Duodenal mucosa (tissue), 2 donors: Measurements from ENCODE around the gene RAX.

Source experiments
- H3K27ac ChIP-seq: one replicate; pipeline ENCODE4 v1.7.0; 2013; ENCODE audit warnings: low read depth, low read length
- H3K27me3 ChIP-seq, 2 donors: one replicate each; pipeline ENCODE4 v1.7.0; 2013; ENCODE audit warnings: low read length in 2 of 2, control low read depth in 1 of 2; ENCODE audit not compliant: insufficient read depth in 2 of 2, control insufficient read depth in 1 of 2
- H3K36me3 ChIP-seq, 2 donors: one replicate each; pipeline ENCODE4 v1.7.0; 2013; ENCODE audit warnings: low read length in 2 of 2, control low read depth in 1 of 2; ENCODE audit not compliant: insufficient read depth in 2 of 2, control insufficient read depth in 1 of 2
- H3K4me1 ChIP-seq, 2 donors: one replicate each; pipeline ENCODE4 v1.7.0; 2013; ENCODE audit warnings: low read length in 2 of 2, control low read depth in 1 of 2; ENCODE audit not compliant: insufficient read depth in 2 of 2, control insufficient read depth in 1 of 2
- H3K4me3 ChIP-seq, 2 donors: one replicate each; pipeline ENCODE4 v1.7.0; 2013; ENCODE audit warnings: low read length in 2 of 2, low read depth in 1 of 2
- H3K9ac ChIP-seq, 2 donors: one replicate each; pipeline ENCODE4 v1.7.0; 2013; ENCODE audit warnings: low read length in 2 of 2, low read depth in 1 of 2
- H3K9me3 ChIP-seq, 2 donors: one replicate each; pipeline ENCODE4 v1.7.0; 2013; ENCODE audit warnings: low read length in 2 of 2, control low read depth in 1 of 2; ENCODE audit not compliant: control insufficient read depth in 1 of 2

The RAX gene

DNA sequence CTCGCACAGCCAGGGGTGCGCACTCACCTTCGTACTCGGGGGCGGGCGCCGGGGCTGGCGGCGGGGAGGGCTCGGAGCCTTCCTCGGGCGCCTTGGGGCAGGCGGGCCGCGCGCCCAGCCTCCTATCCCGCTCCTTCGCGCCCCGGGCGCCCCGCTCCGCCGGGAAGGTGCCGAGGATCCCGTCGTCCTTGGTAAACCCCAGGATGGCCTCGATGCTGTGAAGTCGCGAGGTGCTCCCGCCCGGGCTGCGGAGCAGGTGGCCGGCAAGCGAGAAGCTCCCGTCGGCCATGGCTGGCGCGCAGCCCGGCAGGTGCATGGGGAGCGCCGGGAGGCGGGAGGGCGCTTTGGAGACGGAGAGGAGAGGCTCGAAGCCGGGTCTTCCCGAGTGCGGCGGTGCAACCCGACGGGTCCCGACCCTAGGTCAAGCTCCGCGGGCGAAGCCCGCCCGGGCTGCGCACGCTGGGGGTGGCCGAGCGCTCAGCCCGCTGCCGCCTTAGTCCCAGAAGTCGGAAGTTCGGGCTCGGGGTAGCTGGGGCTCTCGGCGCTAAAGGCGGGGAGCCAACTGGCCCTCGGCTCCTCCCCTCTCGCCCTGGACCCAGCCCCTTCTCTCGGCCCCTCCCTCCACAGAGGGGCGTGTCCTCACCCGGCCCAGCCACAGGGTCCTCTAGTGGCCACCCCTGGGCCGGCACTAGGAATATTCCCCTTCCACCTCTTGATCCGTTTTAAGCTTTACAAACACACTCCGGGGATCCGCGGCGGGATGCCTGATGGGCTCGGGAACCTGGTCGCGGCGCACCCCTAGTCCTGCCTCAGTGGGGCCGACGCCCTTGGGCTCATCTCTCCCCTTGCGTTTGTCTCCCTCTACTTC lies at the start of gene RAX:
Gene RAX (minus strand): TSS at position 564 of the 868 bp plus-strand sequence. CDS start 248 bp downstream, at position 316.
- Histone ChIP-seq H3K4me1 (peaks cover 3 to 7% of the 10 kb centered on the region in 2 donors), H3K36me3 (no peaks in the 10 kb centered on the region), H3K27ac (no peak within 1 kb of the TSS), H3K9ac (no peak within 1 kb of the TSS), H3K27me3 (peaks cover 81 to 85% of the 10 kb centered on the region in 2 donors), H3K4me3 (peak within 1 kb of the TSS; percentile 9 to 40), H3K9me3 (no peaks in the 10 kb centered on the region)

DNA sequence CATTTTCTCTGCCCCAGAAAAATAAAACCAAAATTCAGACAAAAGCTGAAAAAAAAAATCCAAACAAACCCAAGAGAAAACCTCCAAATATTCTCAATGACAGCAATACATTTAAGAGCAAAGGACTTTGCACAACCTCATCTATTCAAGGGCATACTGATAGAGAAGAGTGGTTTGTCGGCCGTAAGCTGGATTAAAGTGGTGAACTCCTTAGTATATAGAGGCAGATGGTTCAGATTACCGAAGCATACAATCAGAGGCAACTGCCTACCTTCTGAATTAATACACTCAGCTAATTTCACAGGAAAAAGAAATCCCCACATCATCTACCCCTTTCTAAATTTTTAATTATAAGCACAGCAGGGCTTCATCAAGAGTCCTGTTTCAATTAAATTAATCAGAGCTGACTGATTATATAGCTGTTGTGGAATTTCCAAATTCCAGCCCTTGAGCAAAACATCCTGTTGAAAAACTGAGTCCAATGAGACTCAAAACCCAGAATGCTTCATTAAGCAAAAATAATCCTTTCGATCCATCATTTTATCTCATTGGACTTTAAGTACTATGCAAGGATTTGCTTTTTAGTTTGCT lies 45.3 kb upstream of the RAX start, which contains the start of gene CPLX4:
Gene CPLX4 (minus strand): TSS at position 190 of the 591 bp plus-strand sequence. CDS start 187 bp downstream, at position 3.
- Histone ChIP-seq H3K9me3 (no peaks in the 10 kb centered on the region), H3K27me3 (peaks cover 0 to 10% of the 10 kb centered on the region in 2 donors), H3K9ac (no peak within 1 kb of the TSS), H3K4me1 (no peaks in the 10 kb centered on the region), H3K4me3 (no peak within 1 kb of the TSS), H3K27ac (no peak within 1 kb of the TSS), H3K36me3 (no peaks in the 10 kb centered on the region)

DNA sequence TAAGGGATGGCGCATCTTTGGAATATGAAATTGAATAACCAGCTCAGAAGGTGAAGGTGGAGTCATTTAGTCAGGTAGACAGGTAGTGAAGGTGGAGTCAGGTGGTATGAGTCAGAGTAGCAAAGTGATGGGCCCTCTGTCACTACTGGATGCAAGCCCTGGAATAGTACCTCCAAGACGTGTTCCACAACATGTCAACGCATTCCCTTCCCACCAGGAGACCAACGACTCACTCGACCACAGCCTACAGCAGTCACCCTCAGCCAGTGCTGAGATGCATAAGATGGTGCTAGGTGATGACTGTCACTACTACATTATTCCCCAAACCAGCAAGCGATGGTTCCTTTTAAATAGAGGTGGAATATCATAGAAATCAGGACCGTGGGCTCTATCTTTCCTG lies 38.4 kb upstream of the RAX start:
- no peak overlapping the region for H3K27ac ChIP-seq
- no peak overlapping the region for H3K4me3 ChIP-seq
- peaks cover 9 to 23% of the 10 kb centered on the region in 2 donors for H3K27me3 ChIP-seq
- H3K9ac ChIP-seq = no peak overlapping the region
- H3K9me3 ChIP-seq = no peaks in the 10 kb centered on the region
- no peaks in the 10 kb centered on the region for H3K36me3 ChIP-seq
- peaks cover 6% of the 10 kb centered on the region in 2 donors for H3K4me1 ChIP-seq

DNA sequence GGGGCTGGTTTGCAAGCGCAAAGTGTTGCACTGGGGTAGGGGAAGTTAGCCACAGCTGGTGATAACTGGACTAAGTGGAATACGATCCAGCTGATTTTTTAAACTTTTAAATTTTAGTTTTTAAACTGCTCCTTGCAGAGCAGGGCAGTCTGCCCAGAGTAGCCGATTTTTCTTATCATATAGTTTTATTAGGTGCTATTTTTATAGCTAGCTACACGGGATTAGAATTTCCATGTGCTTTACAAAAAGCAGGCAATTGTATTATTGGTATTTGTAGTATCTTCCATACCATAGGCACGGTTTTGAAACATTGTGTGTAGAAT lies 35.6 kb upstream of the RAX start:
- no peaks in the 10 kb centered on the region for H3K36me3 ChIP-seq
- H3K27ac ChIP-seq = no peak overlapping the region
- H3K27me3 ChIP-seq = peaks cover 9 to 28% of the 10 kb centered on the region in 2 donors
- H3K9ac ChIP-seq = no peak overlapping the region
- peaks cover 6% of the 10 kb centered on the region in 2 donors for H3K4me1 ChIP-seq
- no peaks in the 10 kb centered on the region for H3K9me3 ChIP-seq
- peak overlapping the region; percentile 26 to 61 for H3K4me3 ChIP-seq

DNA sequence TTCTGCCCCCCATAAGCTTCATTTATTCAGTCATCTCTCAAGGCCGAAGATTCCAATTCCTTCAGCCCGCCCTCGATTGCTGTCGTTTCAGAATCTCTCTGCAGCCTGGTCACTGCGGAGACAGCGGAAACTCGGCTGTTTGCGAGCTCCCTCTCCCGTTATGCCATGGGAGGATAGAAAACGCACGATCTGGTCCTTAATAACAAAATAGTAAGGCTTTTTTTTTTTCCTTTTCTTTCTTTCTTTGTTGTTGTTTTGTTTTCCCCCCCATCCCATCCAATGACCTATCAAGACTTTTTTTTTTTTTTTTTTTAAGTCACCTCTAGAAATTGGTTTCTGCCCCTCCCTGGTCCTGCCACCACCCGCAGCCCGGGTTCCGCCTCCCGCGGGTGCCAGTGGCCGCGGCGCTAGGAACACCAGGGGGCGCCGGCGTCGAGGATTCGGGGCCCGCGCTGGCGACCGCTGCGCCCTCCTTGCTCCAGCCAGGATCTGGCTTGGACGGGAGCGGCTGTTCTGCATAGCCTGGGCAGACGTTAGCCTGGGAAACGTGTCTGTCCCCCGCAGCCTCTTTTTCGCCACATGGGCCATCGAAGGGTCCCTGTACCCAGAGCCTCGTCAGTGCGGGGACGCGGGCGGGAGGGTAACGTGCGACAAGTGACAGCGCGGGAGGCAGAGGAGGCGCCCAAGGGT lies 35.1 kb upstream of the RAX start:
- no peaks in the 10 kb centered on the region for H3K9me3 ChIP-seq
- H3K27me3 ChIP-seq = peaks cover 9 to 33% of the 10 kb centered on the region in 2 donors
- peak overlapping the region; percentile 26 to 61 for H3K4me3 ChIP-seq
- H3K36me3 ChIP-seq = no peaks in the 10 kb centered on the region
- H3K9ac ChIP-seq = no peak overlapping the region
- H3K4me1 ChIP-seq = peaks cover 6% of the 10 kb centered on the region in 2 donors
- no peak overlapping the region for H3K27ac ChIP-seq

DNA sequence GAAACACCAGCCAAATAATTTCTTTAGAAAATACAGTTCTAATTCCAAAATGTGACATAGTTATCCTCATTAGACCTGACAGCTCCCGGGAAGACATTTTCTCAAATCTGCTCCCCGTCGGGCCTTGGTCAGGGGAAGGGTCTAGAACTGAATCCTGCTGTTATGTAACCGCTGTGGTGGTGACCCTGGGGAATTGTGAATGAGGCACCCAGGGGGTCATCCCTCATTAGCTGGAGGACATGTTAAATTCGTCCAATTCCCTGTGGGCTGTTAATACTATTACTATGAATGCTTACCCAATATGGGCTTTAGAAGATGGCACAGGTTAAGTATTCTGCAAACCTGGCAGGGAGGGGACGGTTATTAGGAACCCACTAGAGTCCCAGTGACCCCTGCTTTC lies 33.4 kb upstream of the RAX start:
- H3K9ac ChIP-seq = no peak overlapping the region
- no peak overlapping the region for H3K27ac ChIP-seq
- peaks cover 8 to 29% of the 10 kb centered on the region in 2 donors for H3K27me3 ChIP-seq
- no peaks in the 10 kb centered on the region for H3K9me3 ChIP-seq
- no peaks in the 10 kb centered on the region for H3K36me3 ChIP-seq
- peaks cover 6% of the 10 kb centered on the region in 2 donors for H3K4me1 ChIP-seq
- H3K4me3 ChIP-seq = no peak overlapping the region

DNA sequence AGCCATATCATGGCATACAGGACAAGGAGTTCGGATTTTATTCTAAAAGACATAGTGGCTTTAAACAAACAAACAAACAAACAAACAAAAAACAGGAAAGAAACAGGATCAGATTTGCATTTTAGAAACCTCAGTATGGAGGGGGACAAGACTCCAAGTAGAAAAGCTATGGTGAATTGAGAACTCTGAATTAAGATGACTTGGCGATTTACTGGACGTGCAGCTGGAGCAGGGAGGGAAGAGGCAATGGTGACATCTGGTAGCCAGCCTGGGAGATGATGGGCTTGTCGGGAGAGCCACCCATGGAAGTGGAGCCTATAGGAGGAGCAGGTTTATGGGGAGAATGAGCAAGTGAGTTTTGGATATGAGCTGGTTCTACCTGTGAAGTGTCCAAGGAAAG lies 32.0 kb upstream of the RAX start:
- no peak overlapping the region for H3K4me3 ChIP-seq
- peaks cover 6% of the 10 kb centered on the region in 2 donors for H3K4me1 ChIP-seq
- no peak overlapping the region for H3K9ac ChIP-seq
- H3K27me3 ChIP-seq = peaks cover 6 to 26% of the 10 kb centered on the region in 2 donors
- no peaks in the 10 kb centered on the region for H3K36me3 ChIP-seq
- no peaks in the 10 kb centered on the region for H3K9me3 ChIP-seq
- no peak overlapping the region for H3K27ac ChIP-seq

DNA sequence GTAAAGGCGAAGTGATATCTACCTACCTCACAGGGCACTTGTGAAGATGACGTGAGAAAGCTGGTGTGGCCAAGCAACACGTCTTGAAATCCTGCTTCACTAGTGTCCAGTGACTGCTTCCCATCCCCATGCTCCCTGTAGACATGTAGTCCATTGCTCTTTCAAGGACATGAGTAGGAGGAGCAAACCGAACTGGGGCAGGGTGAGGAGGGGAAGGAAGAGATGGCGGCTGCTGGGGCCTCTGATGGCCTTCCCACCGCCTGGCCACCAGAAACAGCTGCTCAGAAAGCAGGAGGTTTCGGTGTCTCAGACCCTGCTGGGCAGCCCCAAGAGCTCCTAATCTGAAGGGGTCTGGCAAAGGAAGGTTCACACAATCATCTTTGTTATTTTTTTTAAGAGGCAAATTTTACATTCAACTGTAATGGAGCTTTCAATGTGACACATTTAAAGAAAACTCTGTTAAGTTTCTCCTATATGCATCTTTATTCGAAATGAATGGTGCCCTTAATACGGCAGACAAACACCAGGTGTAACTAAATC lies 30.5 kb upstream of the RAX start:
- H3K27me3 ChIP-seq = peaks cover 10 to 19% of the 10 kb centered on the region in 2 donors
- H3K27ac ChIP-seq = no peak overlapping the region
- no peaks in the 10 kb centered on the region for H3K36me3 ChIP-seq
- H3K9ac ChIP-seq = no peak overlapping the region
- no peak overlapping the region for H3K4me3 ChIP-seq
- peaks cover 1 to 2% of the 10 kb centered on the region in 2 donors for H3K4me1 ChIP-seq
- no peaks in the 10 kb centered on the region for H3K9me3 ChIP-seq

DNA sequence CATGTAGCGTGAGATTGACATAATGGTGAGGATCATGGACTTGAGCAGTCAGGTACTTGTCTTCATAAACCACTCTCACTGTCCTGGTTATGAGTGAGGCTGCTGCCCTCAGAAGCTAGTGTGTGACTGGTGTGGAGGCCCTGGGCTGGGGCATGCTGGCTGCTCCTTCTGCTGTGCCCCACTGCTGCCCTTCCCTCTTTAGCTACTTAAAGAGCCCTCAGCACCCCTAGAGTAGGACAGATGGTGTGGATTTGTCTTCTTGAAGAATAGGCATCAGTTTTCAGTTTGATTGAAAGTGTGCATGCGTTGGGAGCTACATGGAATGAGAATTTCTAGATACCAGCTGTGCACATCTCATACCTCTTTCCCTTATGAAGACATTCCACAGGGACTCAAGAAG lies 29.8 kb upstream of the RAX start:
- Histone ChIP-seq H3K9me3 (no peaks in the 10 kb centered on the region), H3K9ac (no peak overlapping the region), H3K27me3 (peaks cover 10 to 19% of the 10 kb centered on the region in 2 donors), H3K27ac (no peak overlapping the region), H3K4me1 (no peaks in the 10 kb centered on the region), H3K4me3 (no peak overlapping the region), H3K36me3 (no peaks in the 10 kb centered on the region)

DNA sequence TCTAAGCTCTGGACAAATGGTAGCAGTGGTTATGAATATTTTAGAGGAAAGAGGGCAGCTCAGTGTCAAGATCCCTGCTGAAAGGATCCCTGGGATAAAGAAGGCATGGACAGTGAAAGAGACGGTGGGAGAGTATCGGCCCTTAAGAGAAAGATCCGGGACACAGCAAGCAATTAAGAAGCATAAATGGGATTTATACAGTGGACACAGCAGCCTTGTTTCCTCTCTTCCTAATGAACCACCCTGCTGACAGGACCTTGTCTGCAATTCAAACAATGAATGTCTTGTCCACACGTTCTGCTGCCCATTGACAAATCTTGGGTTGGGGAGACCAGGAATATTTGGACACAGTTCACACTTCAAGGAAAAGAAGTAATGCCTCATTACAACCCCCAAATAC lies 28.7 kb upstream of the RAX start:
- Histone ChIP-seq H3K27ac (no peak overlapping the region), H3K4me3 (no peak overlapping the region), H3K27me3 (peaks cover 4 to 15% of the 10 kb centered on the region in 2 donors), H3K9ac (no peak overlapping the region), H3K4me1 (no peaks in the 10 kb centered on the region), H3K36me3 (no peaks in the 10 kb centered on the region), H3K9me3 (no peaks in the 10 kb centered on the region)
